Measurements from ENCODE around the gene ZNF678.

- TF ChIP-seq POLR2A (IDR thresholded peaks at IDR 0.05; ENCODE audit: low read length) = no peak
- TF ChIP-seq CTCF (IDR thresholded peaks at IDR 0.05) = no peak
- TF ChIP-seq, protein P1, sequence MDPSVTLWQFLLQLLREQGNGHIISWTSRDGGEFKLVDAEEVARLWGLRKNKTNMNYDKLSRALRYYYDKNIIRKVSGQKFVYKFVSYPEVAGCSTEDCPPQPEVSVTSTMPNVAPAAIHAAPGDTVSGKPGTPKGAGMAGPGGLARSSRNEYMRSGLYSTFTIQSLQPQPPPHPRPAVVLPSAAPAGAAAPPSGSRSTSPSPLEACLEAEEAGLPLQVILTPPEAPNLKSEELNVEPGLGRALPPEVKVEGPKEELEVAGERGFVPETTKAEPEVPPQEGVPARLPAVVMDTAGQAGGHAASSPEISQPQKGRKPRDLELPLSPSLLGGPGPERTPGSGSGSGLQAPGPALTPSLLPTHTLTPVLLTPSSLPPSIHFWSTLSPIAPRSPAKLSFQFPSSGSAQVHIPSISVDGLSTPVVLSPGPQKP (IDR thresholded peaks at IDR 0.05; ENCODE audit: low read depth, low read length) = no peak
- TF ChIP-seq, protein P2, sequence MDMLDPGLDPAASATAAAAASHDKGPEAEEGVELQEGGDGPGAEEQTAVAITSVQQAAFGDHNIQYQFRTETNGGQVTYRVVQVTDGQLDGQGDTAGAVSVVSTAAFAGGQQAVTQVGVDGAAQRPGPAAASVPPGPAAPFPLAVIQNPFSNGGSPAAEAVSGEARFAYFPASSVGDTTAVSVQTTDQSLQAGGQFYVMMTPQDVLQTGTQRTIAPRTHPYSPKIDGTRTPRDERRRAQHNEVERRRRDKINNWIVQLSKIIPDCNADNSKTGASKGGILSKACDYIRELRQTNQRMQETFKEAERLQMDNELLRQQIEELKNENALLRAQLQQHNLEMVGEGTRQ (IDR thresholded peaks at IDR 0.05) = no peak
- TF ChIP-seq MAX (IDR thresholded peaks at IDR 0.05) = no peak
- TF ChIP-seq BHLHE40 (IDR thresholded peaks at IDR 0.05; ENCODE audit: low read depth, low read length) = no peak
- no peak for TF ChIP-seq NFE2L2 (conservative IDR thresholded peaks at IDR 0.05; ENCODE audit: low read length)
- no peak for TF ChIP-seq NR3C1 (IDR thresholded peaks at IDR 0.05)
Measured at GRCh38 chr1:227654858-227655752, 91.7 kb downstream of the ZNF678 start.
